ENCODE data around the gene ZNF175.

ZNF175 gene

GRCh38 chr19:51559240-51559639 is 11.8 kb upstream of the ZNF175 start:
- peaks cover 66 to 69% of the 10 kb centered on the region in 2 donors for H3K27me3 Mint-ChIP-seq
- ATAC-seq (replicated peaks) = no peak
- DNase-seq = no peak
- no peaks in the 10 kb centered on the region for H3K36me3 Mint-ChIP-seq (ENCODE audit: insufficient read depth)
- no peak overlapping the region for H3K4me3 Mint-ChIP-seq
- H3K9me3 Mint-ChIP-seq = no peaks in the 10 kb centered on the region
- H3K27ac Mint-ChIP-seq = no peak overlapping the region
- no peaks in the 10 kb centered on the region for H3K4me1 Mint-ChIP-seq (ENCODE audit: low read depth in 2 of 2)

GRCh38 chr19:51560339-51560738 is 10.7 kb upstream of the ZNF175 start:
- peaks cover 68 to 73% of the 10 kb centered on the region in 2 donors for H3K27me3 Mint-ChIP-seq
- no peaks in the 10 kb centered on the region for H3K9me3 Mint-ChIP-seq
- H3K4me1 Mint-ChIP-seq (ENCODE audit: low read depth in 2 of 2) = no peaks in the 10 kb centered on the region
- H3K36me3 Mint-ChIP-seq (ENCODE audit: insufficient read depth) = no peaks in the 10 kb centered on the region
- no peak overlapping the region for H3K27ac Mint-ChIP-seq
- no peak for DNase-seq
- no peak overlapping the region for H3K4me3 Mint-ChIP-seq
- ATAC-seq (replicated peaks) = no peak

DNA sequence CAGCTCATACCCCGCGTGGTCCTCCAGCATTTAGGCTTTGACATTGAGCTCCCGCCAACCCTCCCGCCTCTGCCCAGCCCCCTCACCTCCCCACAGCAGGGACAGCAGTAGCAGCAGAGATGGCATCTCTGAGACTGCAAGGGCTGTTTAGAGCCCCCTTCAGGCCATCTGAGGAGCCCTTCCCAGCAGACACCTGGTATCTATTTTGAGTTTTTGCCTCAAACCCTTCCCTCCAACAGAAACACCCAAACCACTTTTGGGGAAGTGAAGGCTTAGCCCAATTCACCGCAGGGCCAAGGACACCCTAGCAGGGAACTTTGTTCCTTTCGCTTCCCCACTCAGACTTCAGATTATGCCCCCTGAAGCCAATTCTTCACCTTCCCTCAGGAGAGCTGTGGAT is 6.3 kb upstream of the ZNF175 start:
- ATAC-seq (replicated peaks) = no peak

DNA sequence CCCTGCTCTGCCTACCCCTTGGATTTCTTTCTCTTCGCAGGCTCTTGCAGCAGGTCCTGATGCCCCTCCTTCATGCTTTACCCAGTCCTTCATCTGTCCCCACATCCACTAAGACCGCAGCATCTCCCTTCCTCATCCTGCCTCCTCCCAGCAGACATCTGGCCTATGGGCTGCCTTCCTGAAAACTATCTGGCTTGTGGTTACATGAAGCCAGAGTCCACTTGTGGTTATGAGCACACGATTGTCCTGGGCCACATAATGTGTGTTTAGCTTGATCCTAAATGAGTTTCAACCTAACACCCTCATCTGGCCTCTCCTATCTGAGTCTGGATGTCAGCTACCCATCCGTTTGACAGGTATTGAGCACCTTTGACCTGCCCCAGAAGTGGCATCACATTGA is 5.5 kb upstream of the ZNF175 start:
- DNase-seq (no peak), ATAC-seq (replicated peaks) (no peak)
- no peak overlapping the region for H3K27ac Mint-ChIP-seq
- no peaks in the 10 kb centered on the region for H3K36me3 Mint-ChIP-seq (ENCODE audit: insufficient read depth)
- no peaks in the 10 kb centered on the region for H3K9me3 Mint-ChIP-seq
- no peak overlapping the region for H3K4me3 Mint-ChIP-seq
- peaks cover 2 to 3% of the 10 kb centered on the region in 2 donors for H3K4me1 Mint-ChIP-seq (ENCODE audit: low read depth in 2 of 2)
- H3K27me3 Mint-ChIP-seq = peaks cover 37 to 58% of the 10 kb centered on the region in 2 donors

More for the DNA sequence above, 6.3 kb upstream of the ZNF175 start:
- no peaks in the 10 kb centered on the region for H3K36me3 Mint-ChIP-seq (ENCODE audit: insufficient read depth)
- no peaks in the 10 kb centered on the region for H3K4me1 Mint-ChIP-seq (ENCODE audit: low read depth in 2 of 2)
- H3K4me3 Mint-ChIP-seq = no peak overlapping the region
- H3K27ac Mint-ChIP-seq = no peak overlapping the region
- DNase-seq = no peak
- H3K9me3 Mint-ChIP-seq = no peaks in the 10 kb centered on the region
- peaks cover 43 to 66% of the 10 kb centered on the region in 2 donors for H3K27me3 Mint-ChIP-seq

DNA sequence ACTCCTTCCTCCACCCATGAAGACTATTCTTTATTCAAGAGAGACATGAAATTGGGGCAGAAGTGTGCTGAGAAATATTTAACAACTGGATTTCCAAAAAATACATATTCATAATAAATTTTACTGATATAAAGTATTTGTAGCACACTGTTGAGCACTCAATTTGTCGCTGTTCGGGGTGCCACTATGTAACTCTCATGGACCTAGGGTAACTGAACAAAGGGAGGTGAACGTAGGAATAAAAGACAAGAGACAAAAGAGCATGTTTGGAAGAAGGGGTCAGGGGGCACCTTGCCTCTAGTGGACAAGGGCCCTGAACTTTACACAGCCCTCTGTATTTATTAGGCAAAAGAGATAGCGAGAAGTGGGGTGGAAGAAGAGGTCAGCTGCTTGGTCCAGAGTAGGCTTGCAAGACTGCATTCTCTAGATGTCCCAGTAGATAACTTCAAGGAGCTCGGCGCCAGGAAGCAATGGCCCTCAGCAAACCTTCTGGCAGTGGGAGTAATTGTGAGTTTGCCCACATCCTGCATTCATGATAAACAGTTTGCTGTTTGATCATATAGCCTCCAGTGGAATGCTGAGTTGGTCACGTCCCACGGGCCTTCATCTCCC is 4.5 kb upstream of the ZNF175 start:
- Mint-ChIP-seq H3K4me1 (ENCODE audit: low read depth in 2 of 2) (peaks cover 10 to 11% of the 10 kb centered on the region in 2 donors), H3K27me3 (peaks cover 28 to 54% of the 10 kb centered on the region in 2 donors), H3K27ac (no peak overlapping the region), H3K9me3 (no peaks in the 10 kb centered on the region), H3K4me3 (no peak overlapping the region), H3K36me3 (ENCODE audit: insufficient read depth) (no peaks in the 10 kb centered on the region)
- DNase-seq (no peak), ATAC-seq (replicated peaks) (no peak)

DNA sequence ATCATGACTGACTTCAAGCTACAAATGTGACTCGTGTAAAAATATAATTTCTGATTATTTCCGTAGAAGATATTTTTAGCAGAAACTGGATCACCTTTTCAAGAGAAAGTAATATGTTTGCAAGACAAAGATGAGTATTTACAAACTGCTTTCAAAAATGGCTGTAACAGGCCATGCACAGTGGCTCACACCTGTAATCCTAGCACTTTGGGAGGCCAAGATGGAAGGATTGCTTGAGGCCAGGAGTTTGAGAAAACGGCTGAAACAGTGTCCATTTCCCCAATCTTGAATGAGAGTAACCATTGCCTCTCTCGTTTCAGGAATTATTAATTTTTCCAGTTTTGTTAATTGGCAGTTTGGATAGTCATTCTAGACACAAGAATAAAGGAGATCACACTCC is 3.5 kb upstream of the ZNF175 start:
- DNase-seq (no peak), ATAC-seq (replicated peaks) (no peak)
- H3K4me3 Mint-ChIP-seq = no peak overlapping the region
- no peaks in the 10 kb centered on the region for H3K9me3 Mint-ChIP-seq
- no peak overlapping the region for H3K27ac Mint-ChIP-seq
- H3K27me3 Mint-ChIP-seq = peaks cover 25 to 48% of the 10 kb centered on the region in 2 donors
- H3K36me3 Mint-ChIP-seq (ENCODE audit: insufficient read depth) = no peaks in the 10 kb centered on the region
- peaks cover 18 to 19% of the 10 kb centered on the region in 2 donors for H3K4me1 Mint-ChIP-seq (ENCODE audit: low read depth in 2 of 2)

- H3K9me3 Mint-ChIP-seq = no peaks in the 10 kb centered on the region
- H3K36me3 Mint-ChIP-seq (ENCODE audit: insufficient read depth) = no peaks in the 10 kb centered on the region
- no peak overlapping the region for H3K4me3 Mint-ChIP-seq
- peaks cover 21 to 42% of the 10 kb centered on the region in 2 donors for H3K27me3 Mint-ChIP-seq
- no peak for ATAC-seq (replicated peaks)
- H3K27ac Mint-ChIP-seq = no peak overlapping the region
- DNase-seq = no peak
- H3K4me1 Mint-ChIP-seq (ENCODE audit: low read depth in 2 of 2) = peaks cover 21 to 24% of the 10 kb centered on the region in 2 donors
Observed at GRCh38 chr19:51568456-51568855, 2.6 kb upstream of the ZNF175 start.

DNA sequence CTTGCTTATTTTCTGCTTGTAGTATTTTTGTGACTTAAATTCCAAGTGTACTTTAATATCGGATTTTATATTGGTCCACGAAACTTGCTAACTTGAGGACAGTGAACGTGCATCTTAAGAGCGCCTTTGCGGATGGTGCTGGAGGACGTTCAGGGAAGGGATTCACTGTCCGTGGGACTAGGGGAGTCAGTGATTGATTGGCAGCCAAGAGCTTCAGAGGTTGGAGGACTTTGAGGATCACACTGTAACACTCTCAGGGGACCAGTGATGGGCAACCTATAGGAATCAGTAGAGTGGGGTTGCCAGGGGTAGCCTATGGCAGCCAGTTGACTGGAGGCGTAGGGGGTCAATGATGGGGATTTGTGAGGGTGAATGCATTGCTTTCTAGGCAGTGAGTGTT is 516 bp downstream of the ZNF175 start:
- no peak for ATAC-seq (replicated peaks)
- Mint-ChIP-seq H3K9me3 (no peaks in the 10 kb centered on the region), H3K27ac (peak overlapping the region; percentile 93 to 94), H3K36me3 (ENCODE audit: insufficient read depth) (peaks cover 6% of the 10 kb centered on the region), H3K27me3 (peaks cover 0 to 11% of the 10 kb centered on the region in 2 donors), H3K4me1 (ENCODE audit: low read depth in 2 of 2) (peaks cover 22 to 34% of the 10 kb centered on the region in 2 donors), H3K4me3 (peak overlapping the region; percentile 99)
- no peak for DNase-seq

GRCh38 chr19:51572410-51572809 is 1.3 kb downstream of the ZNF175 start:
- ATAC-seq (replicated peaks) (no peak), DNase-seq (no peak)
- peak overlapping the region; percentile 99 for H3K4me3 Mint-ChIP-seq
- H3K27me3 Mint-ChIP-seq = peaks cover 0 to 6% of the 10 kb centered on the region in 2 donors
- H3K4me1 Mint-ChIP-seq (ENCODE audit: low read depth in 2 of 2) = peaks cover 22 to 39% of the 10 kb centered on the region in 2 donors
- no peaks in the 10 kb centered on the region for H3K9me3 Mint-ChIP-seq
- peaks cover 11% of the 10 kb centered on the region for H3K36me3 Mint-ChIP-seq (ENCODE audit: insufficient read depth)
- peak overlapping the region in 1 of 2 donors; percentile 94 for H3K27ac Mint-ChIP-seq

GRCh38 chr19:51572908-51573307 is 1.8 kb downstream of the ZNF175 start:
- Mint-ChIP-seq H3K27ac (no peak overlapping the region), H3K9me3 (no peaks in the 10 kb centered on the region), H3K27me3 (peaks cover 0 to 5% of the 10 kb centered on the region in 2 donors), H3K4me3 (no peak overlapping the region), H3K4me1 (ENCODE audit: low read depth in 2 of 2) (peaks cover 22 to 39% of the 10 kb centered on the region in 2 donors), H3K36me3 (ENCODE audit: insufficient read depth) (peaks cover 11% of the 10 kb centered on the region)
- DNase-seq = no peak
- no peak for ATAC-seq (replicated peaks)

GRCh38 chr19:51573331-51573730 is 2.2 kb downstream of the ZNF175 start:
- Mint-ChIP-seq H3K9me3 (no peaks in the 10 kb centered on the region), H3K27ac (no peak overlapping the region), H3K27me3 (peaks cover 0 to 1% of the 10 kb centered on the region in 2 donors), H3K4me1 (ENCODE audit: low read depth in 2 of 2) (peaks cover 22 to 39% of the 10 kb centered on the region in 2 donors), H3K4me3 (no peak overlapping the region), H3K36me3 (ENCODE audit: insufficient read depth) (peaks cover 11% of the 10 kb centered on the region)
- ATAC-seq (replicated peaks) (no peak), DNase-seq (no peak)

DNA sequence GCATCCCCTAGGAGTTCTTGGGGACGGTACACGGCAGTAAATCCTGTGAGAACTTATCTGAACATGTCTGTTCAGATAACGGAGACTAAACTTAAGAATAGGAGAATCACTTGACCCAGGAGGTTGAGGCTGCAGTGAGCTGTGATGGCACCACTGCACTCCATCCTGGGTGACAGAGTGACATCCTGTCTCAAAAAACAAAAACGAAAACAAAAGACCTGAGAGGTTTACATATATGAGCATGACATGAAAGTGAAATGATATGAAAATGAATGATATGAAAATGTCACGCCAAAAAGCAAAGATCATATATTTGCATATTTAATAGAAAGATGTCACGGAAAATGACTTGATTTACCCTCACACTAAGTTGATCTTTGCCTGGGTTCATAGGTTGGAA is 5.8 kb downstream of the ZNF175 start:
- H3K4me3 Mint-ChIP-seq = no peak overlapping the region
- H3K27ac Mint-ChIP-seq = peak overlapping the region in 1 of 2 donors; percentile 21
- no peaks in the 10 kb centered on the region for H3K27me3 Mint-ChIP-seq
- no peaks in the 10 kb centered on the region for H3K9me3 Mint-ChIP-seq
- ATAC-seq (replicated peaks) = no peak
- DNase-seq = no peak
- peaks cover 10 to 26% of the 10 kb centered on the region in 2 donors for H3K4me1 Mint-ChIP-seq (ENCODE audit: low read depth in 2 of 2)
- H3K36me3 Mint-ChIP-seq (ENCODE audit: insufficient read depth) = peaks cover 14% of the 10 kb centered on the region

DNA sequence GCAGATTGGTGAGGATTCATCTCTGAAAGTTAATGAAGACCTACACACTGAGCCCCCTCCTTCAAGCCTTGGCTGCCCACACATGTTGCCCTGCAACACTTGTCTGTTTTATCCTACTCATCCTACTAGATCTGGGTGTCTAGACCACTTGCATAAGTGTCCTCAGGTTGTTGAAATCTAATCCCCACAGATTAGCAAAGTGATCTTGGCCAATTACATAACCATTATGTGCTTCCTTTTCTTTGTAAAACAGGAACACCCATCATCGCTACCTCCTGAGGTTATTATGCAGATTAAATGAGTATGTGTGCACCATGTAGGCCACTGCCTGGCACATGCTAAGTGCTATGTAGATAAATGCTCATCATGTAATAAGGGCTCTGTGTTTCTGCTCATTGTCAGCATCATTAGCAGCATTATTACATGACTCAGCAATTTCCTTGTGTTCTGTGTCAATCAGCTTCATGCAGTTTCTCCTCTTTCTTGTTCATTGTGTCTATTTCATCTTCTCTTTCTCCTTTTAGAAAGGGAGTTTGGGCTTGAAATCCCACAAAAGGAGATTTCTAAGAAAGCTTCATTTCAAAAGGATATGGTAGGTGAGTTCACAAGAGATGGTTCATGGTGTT is 15.1 kb downstream of the ZNF175 start:
- no peak overlapping the region for H3K4me3 Mint-ChIP-seq
- H3K27me3 Mint-ChIP-seq = no peaks in the 10 kb centered on the region
- peaks cover 7 to 17% of the 10 kb centered on the region in 2 donors for H3K9me3 Mint-ChIP-seq
- H3K4me1 Mint-ChIP-seq (ENCODE audit: low read depth in 2 of 2) = no peaks in the 10 kb centered on the region
- ATAC-seq (replicated peaks) = no peak
- peaks cover 2% of the 10 kb centered on the region for H3K36me3 Mint-ChIP-seq (ENCODE audit: insufficient read depth)
- no peak overlapping the region for H3K27ac Mint-ChIP-seq
- no peak for DNase-seq

GRCh38 chr19:51586799-51587198 is 15.7 kb downstream of the ZNF175 start:
- peaks cover 2% of the 10 kb centered on the region for H3K36me3 Mint-ChIP-seq (ENCODE audit: insufficient read depth)
- H3K4me1 Mint-ChIP-seq (ENCODE audit: low read depth in 2 of 2) = no peaks in the 10 kb centered on the region
- peaks cover 7 to 17% of the 10 kb centered on the region in 2 donors for H3K9me3 Mint-ChIP-seq
- no peaks in the 10 kb centered on the region for H3K27me3 Mint-ChIP-seq
- H3K27ac Mint-ChIP-seq = no peak overlapping the region
- ATAC-seq (replicated peaks) (no peak), DNase-seq (no peak)
- H3K4me3 Mint-ChIP-seq = no peak overlapping the region

All from effector memory CD8-positive, alpha-beta T cell (primary cell).